Hepatocyte (in vitro differentiated cells): Measurements from ENCODE around the gene BMAL1.

ENCODE experiments used
- CTCF ChIP-seq: fragments of 200-600 bp; sonication (generic); IDR thresholded peaks from 2 replicates; pipeline ENCODE4 v1.5.1; 2016; ENCODE audit warnings: antibody characterized with exemption, mild to moderate bottlenecking; ENCODE audit not compliant: poor library complexity
- EZH2 ChIP-seq: fragments of 200-600 bp; sonication (generic); IDR thresholded peaks from 2 replicates; pipeline ENCODE4 v1.6.1; 2016; ENCODE audit warnings: antibody characterized with exemption, mild to moderate bottlenecking, borderline replicate concordance

DNA sequence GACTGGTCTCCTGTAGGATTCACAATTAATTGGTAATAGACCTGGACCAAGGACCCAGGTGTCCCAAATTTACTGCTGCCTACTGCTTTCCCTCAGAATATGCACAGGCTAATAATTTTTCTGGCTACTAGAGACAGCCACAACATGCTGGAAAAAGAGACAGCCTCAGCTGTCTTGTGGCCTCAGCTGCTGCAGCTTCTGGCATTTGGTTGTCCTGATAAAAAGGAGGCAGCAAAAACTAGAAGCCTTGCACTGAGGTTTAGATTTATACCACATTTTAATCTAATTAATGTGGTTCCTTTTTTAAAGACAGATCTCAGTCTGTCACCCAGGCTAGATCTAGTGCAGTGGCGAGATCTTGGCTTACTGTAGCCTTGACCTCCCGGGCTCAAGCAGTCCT, 95.6 kb downstream of the BMAL1 start:
- TF ChIP-seq CTCF (no peak), EZH2 (no peak)
